GM12872 (cell line): Measurements from ENCODE around the gene NLRX1.

Source experiments
- TF ChIP-seq, protein P1 (sequence below): IDR thresholded peaks from 3 replicates; pipeline ENCODE4 v1.5.1; 2011; ENCODE audit warnings: low read depth, mild to moderate bottlenecking, low read length, moderate library complexity; ENCODE audit not compliant: insufficient read depth

Gene NLRX1

DNA sequence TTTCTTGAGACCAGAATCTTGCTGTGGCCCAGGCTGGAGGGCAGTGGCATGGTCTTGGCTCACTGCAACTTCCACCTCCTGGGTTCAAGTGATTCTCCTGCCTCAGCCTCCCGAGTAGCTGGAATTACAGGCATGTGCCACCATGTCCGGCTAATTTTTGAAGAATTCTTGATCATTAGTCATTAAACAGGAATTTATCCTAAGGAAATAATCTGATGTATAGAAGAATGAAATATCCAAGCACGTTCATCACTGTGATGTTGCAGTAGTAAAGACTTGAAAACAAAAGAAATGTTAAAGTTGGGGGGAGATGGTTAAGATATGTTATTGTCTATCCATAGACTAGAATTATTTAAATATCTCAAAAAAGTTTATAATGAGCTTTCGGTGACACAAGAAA, 61.2 kb downstream of the NLRX1 start:
- TF ChIP-seq, protein P1, sequence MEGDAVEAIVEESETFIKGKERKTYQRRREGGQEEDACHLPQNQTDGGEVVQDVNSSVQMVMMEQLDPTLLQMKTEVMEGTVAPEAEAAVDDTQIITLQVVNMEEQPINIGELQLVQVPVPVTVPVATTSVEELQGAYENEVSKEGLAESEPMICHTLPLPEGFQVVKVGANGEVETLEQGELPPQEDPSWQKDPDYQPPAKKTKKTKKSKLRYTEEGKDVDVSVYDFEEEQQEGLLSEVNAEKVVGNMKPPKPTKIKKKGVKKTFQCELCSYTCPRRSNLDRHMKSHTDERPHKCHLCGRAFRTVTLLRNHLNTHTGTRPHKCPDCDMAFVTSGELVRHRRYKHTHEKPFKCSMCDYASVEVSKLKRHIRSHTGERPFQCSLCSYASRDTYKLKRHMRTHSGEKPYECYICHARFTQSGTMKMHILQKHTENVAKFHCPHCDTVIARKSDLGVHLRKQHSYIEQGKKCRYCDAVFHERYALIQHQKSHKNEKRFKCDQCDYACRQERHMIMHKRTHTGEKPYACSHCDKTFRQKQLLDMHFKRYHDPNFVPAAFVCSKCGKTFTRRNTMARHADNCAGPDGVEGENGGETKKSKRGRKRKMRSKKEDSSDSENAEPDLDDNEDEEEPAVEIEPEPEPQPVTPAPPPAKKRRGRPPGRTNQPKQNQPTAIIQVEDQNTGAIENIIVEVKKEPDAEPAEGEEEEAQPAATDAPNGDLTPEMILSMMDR, result no peak
